PFSK-1 (cell line): ENCODE results near the gene GM2A.

Experiments
- FOXP2 ChIP-seq: optimal IDR thresholded peaks from 2 replicates; pipeline ENCODE3; 2011; ENCODE audit warnings: borderline replicate concordance, control low read depth, inconsistent platforms; ENCODE audit not compliant: insufficient read depth; ENCODE audit errors: extremely low read length, extremely low read depth
- POLR2AphosphoS5 ChIP-seq: IDR thresholded peaks from 2 replicates; pipeline ENCODE4 v1.6.1; 2012; ENCODE audit warnings: low read depth, mild to moderate bottlenecking, control low read depth, low read length, moderate library complexity
- SIN3A ChIP-seq: IDR thresholded peaks from 2 replicates; pipeline ENCODE4 v1.6.1; 2012; ENCODE audit warnings: mild to moderate bottlenecking, low read length, moderate library complexity, borderline replicate concordance; ENCODE audit not compliant: insufficient read depth
- TAF1 ChIP-seq: IDR thresholded peaks from 2 replicates; pipeline ENCODE4 v1.6.1; 2012; ENCODE audit warnings: low read length, control low read depth, borderline replicate concordance; ENCODE audit not compliant: insufficient read depth
- TF ChIP-seq, protein P1 (sequence below), 2 experiments: IDR thresholded peaks; 2 replicates each; pipeline versions ENCODE4 v1.6.1 to v1.8.0; 2011 to 2012; ENCODE audit warnings: low read depth in 2 of 2, low read length in 2 of 2, control low read depth in 1 of 2, inconsistent platforms in 1 of 2, mild to moderate bottlenecking in 1 of 2, moderate library complexity in 1 of 2; ENCODE audit not compliant: insufficient read depth in 1 of 2

GM2A gene

DNA sequence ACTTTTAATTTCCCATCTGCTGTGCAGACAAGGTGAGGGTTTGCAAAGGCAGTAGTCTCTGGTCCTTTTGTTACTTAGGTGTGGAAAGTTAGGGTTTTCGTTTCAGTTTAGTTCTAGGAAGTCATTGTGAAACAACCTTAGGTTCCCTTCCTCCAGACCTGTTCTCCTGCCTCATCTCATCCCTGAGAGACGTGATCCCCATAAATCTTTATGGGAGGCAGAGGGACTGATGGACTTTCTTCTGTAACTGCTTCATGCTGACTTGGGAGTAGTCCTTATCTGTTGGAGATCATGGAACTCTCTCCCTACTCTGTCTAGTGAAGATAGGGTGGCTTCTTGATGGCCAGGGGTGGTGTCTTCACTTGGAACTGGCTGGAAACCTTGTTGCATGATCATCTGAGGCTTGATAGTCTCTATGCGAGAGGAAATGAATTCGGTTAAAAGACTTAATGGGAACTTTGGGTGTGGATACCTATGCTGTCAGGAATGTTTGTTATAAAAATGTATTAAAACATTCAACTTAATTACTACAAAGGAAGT is 7.2 kb upstream of the GM2A start:
- no peak for TF ChIP-seq POLR2AphosphoS5
- no peak for TF ChIP-seq FOXP2
- TF ChIP-seq, protein P1, sequence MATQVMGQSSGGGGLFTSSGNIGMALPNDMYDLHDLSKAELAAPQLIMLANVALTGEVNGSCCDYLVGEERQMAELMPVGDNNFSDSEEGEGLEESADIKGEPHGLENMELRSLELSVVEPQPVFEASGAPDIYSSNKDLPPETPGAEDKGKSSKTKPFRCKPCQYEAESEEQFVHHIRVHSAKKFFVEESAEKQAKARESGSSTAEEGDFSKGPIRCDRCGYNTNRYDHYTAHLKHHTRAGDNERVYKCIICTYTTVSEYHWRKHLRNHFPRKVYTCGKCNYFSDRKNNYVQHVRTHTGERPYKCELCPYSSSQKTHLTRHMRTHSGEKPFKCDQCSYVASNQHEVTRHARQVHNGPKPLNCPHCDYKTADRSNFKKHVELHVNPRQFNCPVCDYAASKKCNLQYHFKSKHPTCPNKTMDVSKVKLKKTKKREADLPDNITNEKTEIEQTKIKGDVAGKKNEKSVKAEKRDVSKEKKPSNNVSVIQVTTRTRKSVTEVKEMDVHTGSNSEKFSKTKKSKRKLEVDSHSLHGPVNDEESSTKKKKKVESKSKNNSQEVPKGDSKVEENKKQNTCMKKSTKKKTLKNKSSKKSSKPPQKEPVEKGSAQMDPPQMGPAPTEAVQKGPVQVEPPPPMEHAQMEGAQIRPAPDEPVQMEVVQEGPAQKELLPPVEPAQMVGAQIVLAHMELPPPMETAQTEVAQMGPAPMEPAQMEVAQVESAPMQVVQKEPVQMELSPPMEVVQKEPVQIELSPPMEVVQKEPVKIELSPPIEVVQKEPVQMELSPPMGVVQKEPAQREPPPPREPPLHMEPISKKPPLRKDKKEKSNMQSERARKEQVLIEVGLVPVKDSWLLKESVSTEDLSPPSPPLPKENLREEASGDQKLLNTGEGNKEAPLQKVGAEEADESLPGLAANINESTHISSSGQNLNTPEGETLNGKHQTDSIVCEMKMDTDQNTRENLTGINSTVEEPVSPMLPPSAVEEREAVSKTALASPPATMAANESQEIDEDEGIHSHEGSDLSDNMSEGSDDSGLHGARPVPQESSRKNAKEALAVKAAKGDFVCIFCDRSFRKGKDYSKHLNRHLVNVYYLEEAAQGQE (IDR thresholded peaks at IDR 0.05; ENCODE audit: insufficient read depth in 1 of 2, low read depth in 2 of 2, low read length in 2 of 2) = no peak
- TF ChIP-seq TAF1 = no peak
- TF ChIP-seq SIN3A = no peak

DNA sequence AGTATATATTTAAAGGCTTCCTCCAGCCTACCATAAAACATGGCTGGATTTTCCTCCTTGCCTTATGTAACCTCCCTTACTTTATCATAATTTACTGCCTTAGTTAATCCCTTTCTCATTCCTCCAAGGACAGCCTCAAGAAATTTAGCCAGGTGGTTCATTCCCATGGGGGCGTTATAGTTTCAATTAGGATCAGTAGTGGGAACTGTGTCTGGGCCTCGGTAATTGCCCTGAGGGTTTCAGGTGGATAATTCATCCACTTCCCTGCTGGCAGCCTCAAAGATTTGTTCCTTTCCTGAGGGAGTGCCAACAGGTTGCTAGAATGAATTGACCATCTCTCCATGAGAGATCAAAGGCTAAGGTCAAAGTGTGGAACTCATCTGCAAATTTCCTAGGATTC is 4.3 kb upstream of the GM2A start:
- no peak for TF ChIP-seq POLR2AphosphoS5
- no peak for TF ChIP-seq SIN3A
- no peak for TF ChIP-seq FOXP2
- TF ChIP-seq TAF1 = no peak
- TF ChIP-seq, protein P1 (IDR thresholded peaks at IDR 0.05; ENCODE audit: insufficient read depth in 1 of 2, low read depth in 2 of 2, low read length in 2 of 2) = no peak

DNA sequence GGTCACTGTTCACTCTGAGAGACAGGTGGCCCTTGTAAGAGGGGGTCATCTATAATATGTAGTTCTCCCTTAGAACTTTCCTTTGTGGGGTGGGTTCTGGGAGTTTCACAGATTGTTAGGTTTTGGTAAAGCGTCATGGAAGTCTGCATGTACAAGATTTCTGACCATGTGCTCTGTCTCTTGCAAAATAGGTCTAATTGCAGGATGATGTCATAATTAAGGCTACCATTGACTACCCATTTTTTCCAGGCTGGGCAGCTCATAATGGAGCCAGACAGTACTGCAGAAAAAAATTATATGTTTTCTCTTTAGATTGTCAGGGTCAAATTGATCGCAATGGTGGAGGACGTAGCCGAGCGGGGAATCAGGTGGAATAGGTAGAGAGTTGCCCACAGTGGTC is 3.7 kb upstream of the GM2A start:
- TF ChIP-seq SIN3A (no peak), POLR2AphosphoS5 (no peak), FOXP2 (no peak), TAF1 (no peak)
- TF ChIP-seq, protein P1 (IDR thresholded peaks at IDR 0.05; ENCODE audit: insufficient read depth in 1 of 2, low read depth in 2 of 2, low read length in 2 of 2) = no peak

DNA sequence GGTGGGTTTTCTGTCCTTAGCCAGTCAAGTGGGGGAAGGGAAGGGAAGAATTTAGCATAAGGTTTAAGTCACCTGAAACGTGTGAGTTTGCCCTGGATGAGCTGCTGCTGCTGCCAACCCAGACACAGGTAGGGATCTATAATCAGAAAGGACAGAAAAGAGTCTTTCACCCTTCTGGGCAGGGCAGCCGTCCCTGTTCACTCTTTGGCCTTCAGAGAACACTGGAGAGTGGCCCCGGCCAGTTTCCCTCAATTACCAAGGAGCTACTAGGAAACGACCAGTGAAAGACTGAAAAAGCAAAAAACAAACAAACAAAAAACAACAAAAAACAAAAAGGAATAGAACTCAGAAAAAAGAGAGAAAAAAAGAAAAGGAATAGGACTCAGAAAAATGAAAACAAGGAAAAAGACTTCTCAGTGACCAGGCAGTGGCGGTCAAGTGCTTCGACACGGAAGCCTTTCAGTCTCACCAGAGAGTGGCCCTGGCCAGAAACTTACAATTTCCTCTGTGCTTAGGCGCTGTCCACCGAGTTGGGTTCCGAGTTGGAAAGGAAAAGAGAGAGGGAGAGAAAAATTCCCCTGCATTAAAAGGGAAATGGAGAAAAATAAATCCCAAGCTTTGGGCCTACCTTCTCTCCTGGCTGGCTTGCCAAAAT is 2.5 kb upstream of the GM2A start:
- TF ChIP-seq, protein P1 (IDR thresholded peaks at IDR 0.05; ENCODE audit: insufficient read depth in 1 of 2, low read depth in 2 of 2, low read length in 2 of 2) = peak in 1 of 2 experiments; percentile 56; a peak in 1 of 4 replicates
- TF ChIP-seq TAF1 (no peak), POLR2AphosphoS5 (no peak)

DNA sequence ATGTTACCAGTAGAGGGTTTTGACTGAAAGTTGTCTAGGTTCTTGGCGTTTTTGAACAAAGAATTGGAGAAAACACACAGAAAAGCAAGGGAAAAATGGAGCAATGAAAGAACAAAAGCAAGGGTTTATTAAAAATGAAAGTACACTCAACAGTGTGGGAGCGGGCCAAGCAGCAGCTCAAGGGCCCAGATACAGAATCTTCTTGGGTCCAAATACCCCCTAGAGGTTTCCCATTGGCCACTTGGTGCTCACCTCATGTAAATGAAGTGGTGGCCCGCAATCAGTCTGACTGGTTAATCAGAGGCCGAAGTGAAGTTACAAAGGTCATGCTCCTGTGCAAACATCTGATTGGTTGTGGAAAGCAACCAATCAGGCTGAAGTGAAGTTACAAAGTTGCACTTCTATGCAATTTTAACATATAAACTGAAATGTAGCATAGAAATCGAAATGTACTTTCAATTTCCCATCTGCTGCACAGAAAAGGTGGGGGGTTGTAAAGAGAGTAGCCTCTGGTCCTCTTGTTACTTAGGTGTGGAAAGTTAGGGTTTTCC is 1.9 kb upstream of the GM2A start:
- TF ChIP-seq FOXP2 (no peak), POLR2AphosphoS5 (no peak), TAF1 (no peak), SIN3A (no peak)
- TF ChIP-seq, protein P1 (IDR thresholded peaks at IDR 0.05; ENCODE audit: insufficient read depth in 1 of 2, low read depth in 2 of 2, low read length in 2 of 2) = no peak
